Lung (tissue), 12 donors: ENCODE measurements around the gene GNB5. TPM values are rescaled to one million over a fixed set of nuclear protein-coding genes. Genes with fewer than 3 reads are reported as not detected.

Source experiments
- ATAC-seq: fragments of 200-7000 bp; cut with Tn5 transposase; one replicate; pipeline ENCODE4 v1.9.1; 2020; ENCODE audit warnings: moderate number of reproducible peaks; ENCODE audit not compliant: insufficient read depth, low FRiP score
- DNase-seq, 3 donors: peaks; one replicate each; pipeline ENCODE4 v3.0.0-alpha.2; 2013 to 2017
- H3K27ac ChIP-seq, 2 donors: one replicate each; pipeline ENCODE4 v1.5.1; 2013; ENCODE audit warnings: mild to moderate bottlenecking in 2 of 2, moderate library complexity in 2 of 2, control low read depth in 1 of 2, inconsistent platforms in 1 of 2, low read depth in 1 of 2, low read length in 1 of 2
- H3K27me3 ChIP-seq, 3 donors: one replicate each; pipeline ENCODE4 v1.5.1; 2013; ENCODE audit warnings: low read length in 2 of 3; ENCODE audit not compliant: control insufficient read depth in 3 of 3, insufficient read depth in 3 of 3
- H3K36me3 ChIP-seq, 4 donors: one replicate each; pipeline ENCODE4 v1.5.1; 2013; ENCODE audit warnings: low read length in 4 of 4, mild to moderate bottlenecking in 1 of 4, moderate library complexity in 1 of 4; ENCODE audit not compliant: control insufficient read depth in 4 of 4, insufficient read depth in 4 of 4
- H3K4me1 ChIP-seq, 5 donors: one replicate each; pipeline ENCODE4 v1.5.1; 2013; ENCODE audit warnings: low read length in 5 of 5, mild to moderate bottlenecking in 2 of 5, moderate library complexity in 1 of 5; ENCODE audit not compliant: control insufficient read depth in 5 of 5, insufficient read depth in 5 of 5
- H3K4me3 ChIP-seq: one replicate; pipeline ENCODE4 v1.5.1; 2013; ENCODE audit warnings: mild to moderate bottlenecking, control low read depth, moderate library complexity
- H3K9ac ChIP-seq, 2 donors: one replicate each; pipeline ENCODE4 v1.5.1; 2013; ENCODE audit warnings: low read length in 2 of 2, control low read depth in 1 of 2; ENCODE audit not compliant: insufficient read depth in 1 of 2
- H3K9me3 ChIP-seq, 4 donors: one replicate each; pipeline ENCODE4 v1.5.1; 2013; ENCODE audit warnings: low read length in 3 of 4, mild to moderate bottlenecking in 1 of 4, moderate library complexity in 1 of 4; ENCODE audit not compliant: control insufficient read depth in 4 of 4, insufficient read depth in 3 of 4
- WGBS, 2 donors: extraction: QIAGEN DNeasy Blood & Tissue Kit; methylation state at CpG; one replicate each; pipeline ENCODE4 v1.1.7; 2013; 5-methylcytosine and 5-hydroxymethylcytosine counted together
- polyA plus RNA-seq, 2 donors: library from polyadenylated mRNA; stranded (reverse); fragments of 200-250 nt; gene quantifications; one replicate each; pipeline ENCODE4 v1.2.1, GENCODE V29; 2013
- total RNA-seq, 2 donors: library from RNA; depleted of rRNA in 1 of 2; stranded (reverse); fragments of >200 nt in 1 of 2; gene quantifications; one replicate each; pipeline ENCODE4 v1.2.1, GENCODE V29; 2014 to 2021
- TF ChIP-seq, protein P1 (sequence below): IDR thresholded peaks from 2 replicates; pipeline ENCODE4 v1.5.1; 2012; ENCODE audit warnings: mild to moderate bottlenecking; ENCODE audit errors: control extremely low read depth, extremely low read depth
- donor health status: control.
- donor health status: control.
- donor health status: Bipolar disorder and iron deficiency.
- donor health status: healthy.
- donor health status: DM: yes; HTN: yes; CAD: no.

GNB5 gene
- total and polyA plus RNA-seq, 4 donors = 8.0 to 21.5 (median 11.2) TPM

DNA sequence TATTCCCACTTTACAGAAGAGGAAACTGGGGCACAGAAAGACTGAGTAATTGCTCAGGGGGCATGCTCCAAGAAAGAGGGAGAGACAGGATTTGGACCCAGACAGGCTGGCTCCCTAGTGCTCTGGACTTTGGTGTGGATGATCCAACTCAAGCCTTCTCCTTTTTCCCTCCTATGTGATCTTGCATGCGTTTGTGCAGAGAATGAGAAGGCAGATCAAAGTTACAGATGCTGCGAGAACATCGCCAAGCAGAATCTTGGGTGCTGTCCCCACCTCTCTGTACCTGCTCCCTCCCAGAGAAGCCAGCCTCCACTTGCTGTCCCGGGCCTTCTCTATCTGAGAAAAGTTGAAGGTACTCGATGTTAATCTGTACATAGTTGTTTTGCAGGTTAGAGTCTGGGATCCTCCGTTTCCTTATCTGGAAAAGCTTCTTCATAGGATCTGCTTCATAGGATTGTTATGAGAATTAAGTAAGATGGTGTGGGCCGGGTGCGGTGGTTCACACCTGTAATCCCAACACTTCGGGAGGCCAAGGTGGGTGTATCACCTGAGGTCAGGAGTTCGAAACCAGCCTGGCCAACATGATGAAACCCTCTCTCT is 10.2 kb downstream of the GNB5 start:
- no peak for ATAC-seq
- Histone ChIP-seq H3K9ac (no peak overlapping the region), H3K4me1 (peaks cover 0 to 25% (median 6%) of the 10 kb centered on the region in 5 donors), H3K27me3 (peaks cover 0 to 9% (median 4%) of the 10 kb centered on the region in 3 donors), H3K36me3 (no peaks in the 10 kb centered on the region), H3K9me3 (no peaks in the 10 kb centered on the region), H3K27ac (no peak overlapping the region), H3K4me3 (no peak overlapping the region)
- no peak for DNase-seq
- WGBS, 2 donors = 86 to 87% methylated on average over 10 of the region's 10 CpGs
- TF ChIP-seq, protein P1, sequence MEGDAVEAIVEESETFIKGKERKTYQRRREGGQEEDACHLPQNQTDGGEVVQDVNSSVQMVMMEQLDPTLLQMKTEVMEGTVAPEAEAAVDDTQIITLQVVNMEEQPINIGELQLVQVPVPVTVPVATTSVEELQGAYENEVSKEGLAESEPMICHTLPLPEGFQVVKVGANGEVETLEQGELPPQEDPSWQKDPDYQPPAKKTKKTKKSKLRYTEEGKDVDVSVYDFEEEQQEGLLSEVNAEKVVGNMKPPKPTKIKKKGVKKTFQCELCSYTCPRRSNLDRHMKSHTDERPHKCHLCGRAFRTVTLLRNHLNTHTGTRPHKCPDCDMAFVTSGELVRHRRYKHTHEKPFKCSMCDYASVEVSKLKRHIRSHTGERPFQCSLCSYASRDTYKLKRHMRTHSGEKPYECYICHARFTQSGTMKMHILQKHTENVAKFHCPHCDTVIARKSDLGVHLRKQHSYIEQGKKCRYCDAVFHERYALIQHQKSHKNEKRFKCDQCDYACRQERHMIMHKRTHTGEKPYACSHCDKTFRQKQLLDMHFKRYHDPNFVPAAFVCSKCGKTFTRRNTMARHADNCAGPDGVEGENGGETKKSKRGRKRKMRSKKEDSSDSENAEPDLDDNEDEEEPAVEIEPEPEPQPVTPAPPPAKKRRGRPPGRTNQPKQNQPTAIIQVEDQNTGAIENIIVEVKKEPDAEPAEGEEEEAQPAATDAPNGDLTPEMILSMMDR = no peak

DNA sequence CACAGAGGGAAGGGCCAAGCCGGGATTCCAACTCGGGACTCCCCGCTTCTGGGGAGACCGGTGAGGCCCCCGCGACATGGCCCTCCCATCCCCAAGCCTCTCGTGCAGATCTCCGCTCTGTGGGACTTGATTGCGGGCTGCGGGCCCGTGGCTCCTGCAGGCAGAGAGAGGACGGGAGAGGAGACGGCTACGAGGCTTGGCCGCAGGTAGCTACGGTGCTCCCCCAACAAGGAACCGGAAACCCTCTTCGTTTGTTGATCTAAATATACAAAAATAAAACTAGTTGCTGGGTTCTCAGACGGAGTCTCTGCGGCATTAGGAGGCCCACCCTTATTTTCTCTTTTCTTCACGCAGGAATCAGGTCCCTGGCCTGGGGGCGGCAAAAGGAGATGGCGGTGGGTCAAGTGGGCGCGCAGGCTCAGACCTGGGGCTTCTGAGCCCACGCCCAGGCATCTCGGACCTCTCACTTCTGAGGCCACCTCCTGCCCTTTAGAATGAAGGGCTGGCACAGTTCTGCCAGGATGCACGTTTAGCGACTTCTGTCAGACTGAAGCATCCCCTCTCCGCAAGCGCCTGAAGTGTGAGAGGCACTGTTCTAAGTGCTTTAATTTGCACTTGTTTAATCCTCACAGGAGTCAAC is 10.9 kb downstream of the GNB5 start:
- TF ChIP-seq, protein P1 = no peak
- Histone ChIP-seq H3K4me1 (peaks cover 0 to 25% (median 6%) of the 10 kb centered on the region in 5 donors), H3K36me3 (no peaks in the 10 kb centered on the region), H3K9me3 (no peaks in the 10 kb centered on the region), H3K27me3 (peaks cover 0 to 9% (median 4%) of the 10 kb centered on the region in 3 donors), H3K9ac (peak overlapping the region; percentile 39 to 80), H3K4me3 (peak overlapping the region; percentile 91), H3K27ac (peak overlapping the region in 1 of 2 donors; percentile 94)
- peak in 2 of 3 donors; percentile 18 to 19 for DNase-seq
- 6% methylated on average over 31 of the region's 31 CpGs for WGBS, 2 donors
- peak; percentile 1 for ATAC-seq

DNA sequence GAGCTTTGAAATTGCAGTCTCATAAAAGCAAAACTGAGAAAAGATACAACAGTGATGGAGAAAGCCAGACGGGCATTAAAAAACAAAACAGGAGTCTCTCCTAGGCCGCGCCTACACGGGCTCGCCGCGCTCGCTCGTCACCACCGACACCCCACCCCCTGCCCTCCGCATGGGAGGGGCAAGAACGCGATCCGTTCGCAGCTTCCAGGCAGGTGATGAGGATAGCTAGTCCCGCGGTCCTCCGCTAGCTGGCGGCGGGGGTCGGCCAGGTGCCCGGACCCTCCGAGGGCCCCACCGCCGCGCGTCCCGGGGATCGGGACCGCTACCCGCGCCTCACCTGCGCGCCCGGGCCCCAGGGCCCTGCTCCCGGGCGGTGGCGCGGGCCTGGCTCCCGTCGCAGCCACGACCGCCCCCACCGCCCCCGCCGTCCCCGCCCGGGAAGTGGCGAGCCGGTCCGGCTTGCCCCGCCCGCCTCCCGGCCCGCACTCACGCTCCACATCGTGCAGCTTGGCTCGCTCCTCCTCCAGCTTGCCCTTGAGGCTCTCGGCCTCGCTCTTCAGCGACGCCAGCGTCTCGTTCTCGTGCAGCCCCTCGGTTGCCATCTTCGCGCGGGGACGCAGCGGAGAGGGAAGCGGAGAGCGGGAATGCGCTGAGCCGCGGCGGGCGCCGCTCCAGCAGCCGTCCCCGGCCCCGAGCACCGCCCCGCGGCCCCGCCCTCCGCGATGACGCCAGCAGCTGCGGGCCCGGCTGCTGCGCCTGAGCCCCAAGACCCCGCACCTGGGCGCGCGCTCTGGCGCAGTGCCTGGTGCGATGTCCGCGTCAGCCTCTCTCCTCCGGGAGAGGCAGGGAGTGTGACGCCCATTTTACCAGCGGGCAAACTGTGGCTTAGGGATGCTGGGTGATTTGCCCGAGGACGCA is 11.7 kb downstream of the GNB5 start:
- H3K36me3 ChIP-seq = no peaks in the 10 kb centered on the region
- no peaks in the 10 kb centered on the region for H3K9me3 ChIP-seq
- peaks cover 0 to 9% (median 4%) of the 10 kb centered on the region in 3 donors for H3K27me3 ChIP-seq
- TF ChIP-seq, protein P1 = no peak
- DNase-seq (peak; percentile 81 to 88 (median 84)), ATAC-seq (peak; percentile 91)
- peaks cover 0 to 21% (median 6%) of the 10 kb centered on the region in 5 donors for H3K4me1 ChIP-seq
- H3K9ac ChIP-seq = peak overlapping the region; percentile 39 to 92
- WGBS, 2 donors = 1% methylated on average over 77 to 105 of the region's 105 CpGs
- peak overlapping the region; percentile 30 to 94 for H3K27ac ChIP-seq
- H3K4me3 ChIP-seq = peak overlapping the region; percentile 91
